GM23338 (cell line): Measurements from ENCODE around the gene TULP4. TPM values are rescaled to one million over a fixed set of nuclear protein-coding genes. Genes with fewer than 3 reads are reported as not detected.

Experiments
- ATAC-seq: fragments of 200-7000 bp; cut with Tn5 transposase; 3 replicates; pipeline ENCODE4 v1.9.1; 2020
- DNase-seq: peaks from one replicate; pipeline ENCODE4 v3.0.0-alpha.2; 2015; ENCODE audit warnings: low spot score
- H2AFZ ChIP-seq: fragments of 200-600 bp; sonication (generic); 2 replicates; pipeline ENCODE4 v1.8.0; 2016; ENCODE audit warnings: antibody characterized with exemption, mild to moderate bottlenecking, moderate library complexity
- H3F3A ChIP-seq: fragments of 200-600 bp; sonication (generic); replicated peaks from 2 replicates; pipeline ENCODE4 v1.8.0; 2017; ENCODE audit warnings: antibody characterized with exemption, mixed run types, low read depth
- H3K27ac ChIP-seq: fragments of 200-600 bp; sonication (generic); 2 replicates; pipeline ENCODE4 v1.6.1; 2016; ENCODE audit warnings: low read depth
- H3K27me3 ChIP-seq: fragments of 200-600 bp; sonication (generic); 2 replicates; pipeline ENCODE4 v1.8.0; 2016; ENCODE audit warnings: mild to moderate bottlenecking, mixed run types, moderate library complexity; ENCODE audit not compliant: insufficient read depth
- H3K36me3 ChIP-seq: fragments of 200-600 bp; sonication (generic); 2 replicates; pipeline ENCODE4 v1.8.0; 2016; ENCODE audit warnings: mild to moderate bottlenecking; ENCODE audit not compliant: insufficient read depth
- H3K4me1 ChIP-seq: fragments of 200-600 bp; sonication (generic); 2 replicates; pipeline ENCODE4 v1.8.0; 2016; ENCODE audit warnings: mild to moderate bottlenecking, moderate library complexity; ENCODE audit not compliant: insufficient read depth
- H3K4me2 ChIP-seq: fragments of 200-600 bp; sonication (generic); 2 replicates; pipeline ENCODE4 v1.7.1; 2017; ENCODE audit warnings: mixed run types
- H3K4me3 ChIP-seq: fragments of 200-600 bp; sonication (generic); 2 replicates; pipeline ENCODE4 v1.6.1; 2016; ENCODE audit warnings: mixed run types
- H3K79me2 ChIP-seq: fragments of 200-600 bp; sonication (generic); replicated peaks from 2 replicates; pipeline ENCODE4 v1.8.0; 2017; ENCODE audit warnings: mild to moderate bottlenecking; ENCODE audit not compliant: insufficient read depth
- H3K9me2 ChIP-seq: fragments of 200-600 bp; sonication (generic); 2 replicates; pipeline ENCODE4 v1.8.0; 2017; ENCODE audit not compliant: insufficient read depth
- H4K20me1 ChIP-seq: fragments of 200-600 bp; sonication (generic); replicated peaks from 2 replicates; pipeline ENCODE4 v1.8.0; 2017; ENCODE audit warnings: mild to moderate bottlenecking; ENCODE audit not compliant: insufficient read depth
- H3K27ac Mint-ChIP-seq: 2 replicates; pipeline ENCODE4 v1.8.0; 2020; ENCODE audit warnings: inconsistent platforms, mild to moderate bottlenecking, moderate library complexity, mixed read lengths
- H3K27me3 Mint-ChIP-seq: 3 replicates; pipeline ENCODE4 v1.8.0; 2022; ENCODE audit warnings: low read depth, mild to moderate bottlenecking, moderate library complexity, mixed read lengths, inconsistent platforms; ENCODE audit not compliant: insufficient read depth, poor library complexity
- H3K36me3 Mint-ChIP-seq: 3 replicates; pipeline ENCODE4 v1.8.0; 2021; ENCODE audit warnings: low read depth, mild to moderate bottlenecking, inconsistent platforms, moderate library complexity, mixed read lengths
- H3K4me1 Mint-ChIP-seq: 3 replicates; pipeline ENCODE4 v1.8.0; 2020; ENCODE audit warnings: mild to moderate bottlenecking, inconsistent platforms, mixed read lengths
- H3K4me3 Mint-ChIP-seq: 3 replicates; pipeline ENCODE4 v1.8.0; 2021; ENCODE audit warnings: moderate library complexity, mild to moderate bottlenecking, inconsistent platforms, mixed read lengths
- H3K9me3 Mint-ChIP-seq: 3 replicates; pipeline ENCODE4 v1.8.0; 2020; ENCODE audit warnings: moderate library complexity, mild to moderate bottlenecking, inconsistent platforms, mixed read lengths
- ETS1 ChIP-seq: IDR thresholded peaks from 2 replicates; pipeline ENCODE4 v1.6.1; 2016; ENCODE audit warnings: antibody characterized with exemption
- EZH2 ChIP-seq: fragments of 200-600 bp; sonication (generic); IDR thresholded peaks from one replicate; pipeline ENCODE4 v1.8.0; 2017; ENCODE audit warnings: antibody characterized with exemption, mild to moderate bottlenecking, low read depth; ENCODE audit not compliant: unreplicated experiment
- EZH2phosphoT487 ChIP-seq: fragments of 200-600 bp; sonication (generic); IDR thresholded peaks from one replicate; pipeline ENCODE4 v1.8.1; 2018; ENCODE audit warnings: antibody characterized with exemption; ENCODE audit not compliant: unreplicated experiment
- JUNB ChIP-seq: IDR thresholded peaks from one replicate; pipeline ENCODE4 v1.6.1; 2016; ENCODE audit warnings: antibody characterized with exemption; ENCODE audit not compliant: unreplicated experiment
- NANOG ChIP-seq: IDR thresholded peaks from 2 replicates; pipeline ENCODE4 v1.6.1; 2016; ENCODE audit warnings: antibody characterized with exemption, borderline replicate concordance
- STAT1 ChIP-seq: IDR thresholded peaks from one replicate; pipeline ENCODE4 v1.6.1; 2016; ENCODE audit warnings: antibody characterized with exemption; ENCODE audit not compliant: unreplicated experiment
- ZNF114 ChIP-seq: fragments of 250-450 bp; sonication (Bioruptor Pico); IDR thresholded peaks from 2 replicates; pipeline ENCODE4 v1.5.0; 2020; ENCODE audit warnings: mild to moderate bottlenecking, moderate library complexity
- ZNF462 ChIP-seq: fragments of 250-450 bp; sonication (Bioruptor Pico); IDR thresholded peaks from 2 replicates; pipeline ENCODE4 v1.5.0; 2020; ENCODE audit warnings: mild to moderate bottlenecking, moderate library complexity
- polyA plus RNA-seq: library from polyadenylated mRNA; unstranded; fragments of >200 nt; fragmentation: Nextera tagmentation; extraction: Ambion mirVana; gene quantifications from 2 replicates; pipeline ENCODE4 v1.2.1, GENCODE V29; 2016
- total RNA-seq: library from RNA; depleted of rRNA; stranded (reverse); fragments of >200 nt; shearing (Covaris generic); gene quantifications from 2 replicates; pipeline ENCODE4 v1.2.3, GENCODE V29; 2014

The TULP4 gene
- total and polyA plus RNA-seq, 2 experiments from 2014 or later: 31.2 to 50.2 TPM

- TF ChIP-seq ZNF462 (CRISPR knock-in tag): no peak
- no peak for TF ChIP-seq EZH2phosphoT487
- TF ChIP-seq NANOG: no peak
- TF ChIP-seq ETS1: no peak
- TF ChIP-seq EZH2: no peak
- no peak for TF ChIP-seq ZNF114
These were observed 194.9 kb downstream of the TULP4 start (continued) for GRCh38 chr6:158507174-158507573.

GRCh38 chr6:158508450-158508849, 196.2 kb downstream of the TULP4 start:
- no peaks in the 10 kb centered on the region for H3F3A ChIP-seq
- H3K27ac ChIP-seq: no peak overlapping the region
- no peak for ATAC-seq
- H3K4me3 ChIP-seq: no peak overlapping the region
- H2AFZ ChIP-seq: no peak overlapping the region
- H3K9me3 Mint-ChIP-seq: no peaks in the 10 kb centered on the region
- H3K4me1 Mint-ChIP-seq: peaks cover 3% of the 10 kb centered on the region; the same call in 2 of the 3 replicates
- no peaks in the 10 kb centered on the region for H3K79me2 ChIP-seq
- peaks cover 10% of the 10 kb centered on the region for H3K27me3 Mint-ChIP-seq
- peaks cover 3% of the 10 kb centered on the region for H3K36me3 Mint-ChIP-seq
- H4K20me1 ChIP-seq: no peaks in the 10 kb centered on the region
- H3K4me1 ChIP-seq: no peaks in the 10 kb centered on the region
- H3K9me2 ChIP-seq: no peaks in the 10 kb centered on the region
- H3K27ac Mint-ChIP-seq: no peak overlapping the region
- H3K27me3 ChIP-seq: no peaks in the 10 kb centered on the region
- no peak for DNase-seq
- H3K4me2 ChIP-seq: no peak overlapping the region
- H3K36me3 ChIP-seq: no peaks in the 10 kb centered on the region
- H3K4me3 Mint-ChIP-seq: no peak overlapping the region
- TF ChIP-seq NANOG: no peak
- TF ChIP-seq JUNB: no peak
- TF ChIP-seq ZNF462 (CRISPR knock-in tag): no peak
- TF ChIP-seq STAT1: no peak
- TF ChIP-seq EZH2phosphoT487: no peak
